D721Med (cell line): Measurements from ENCODE around the gene MRPS16.
A peak's percentile ranks its signal among the peaks of the same experiment; 100 is the strongest.
"Not testable (repeated sequence)": the region's sequence is repeated elsewhere in the genome, so short reads cannot be mapped to it uniquely, and the experiment has no call there.

Experiments
- DNase-seq: peaks from one replicate; pipeline ENCODE4 v3.0.0; 2011; ENCODE audit warnings: low spot score; ENCODE audit not compliant: insufficient read length
- FAIRE-seq: peaks from 2 replicates; lab custom pipeline; 2011; peaks lifted over from hg19 to GRCh38; lab: Jason Lieb, UNC
- CTCF ChIP-seq: IDR thresholded peaks from 2 replicates; pipeline ENCODE4 v1.5.1; 2012; ENCODE audit warnings: mild to moderate bottlenecking, control low read depth; ENCODE audit not compliant: insufficient read depth; ENCODE audit errors: missing control alignments

MRPS16 gene

GRCh38 chr10:73263693-73264347, 11.4 kb upstream of the MRPS16 start:
- no peak for FAIRE-seq
- TF ChIP-seq CTCF = peak; percentile 45

DNA sequence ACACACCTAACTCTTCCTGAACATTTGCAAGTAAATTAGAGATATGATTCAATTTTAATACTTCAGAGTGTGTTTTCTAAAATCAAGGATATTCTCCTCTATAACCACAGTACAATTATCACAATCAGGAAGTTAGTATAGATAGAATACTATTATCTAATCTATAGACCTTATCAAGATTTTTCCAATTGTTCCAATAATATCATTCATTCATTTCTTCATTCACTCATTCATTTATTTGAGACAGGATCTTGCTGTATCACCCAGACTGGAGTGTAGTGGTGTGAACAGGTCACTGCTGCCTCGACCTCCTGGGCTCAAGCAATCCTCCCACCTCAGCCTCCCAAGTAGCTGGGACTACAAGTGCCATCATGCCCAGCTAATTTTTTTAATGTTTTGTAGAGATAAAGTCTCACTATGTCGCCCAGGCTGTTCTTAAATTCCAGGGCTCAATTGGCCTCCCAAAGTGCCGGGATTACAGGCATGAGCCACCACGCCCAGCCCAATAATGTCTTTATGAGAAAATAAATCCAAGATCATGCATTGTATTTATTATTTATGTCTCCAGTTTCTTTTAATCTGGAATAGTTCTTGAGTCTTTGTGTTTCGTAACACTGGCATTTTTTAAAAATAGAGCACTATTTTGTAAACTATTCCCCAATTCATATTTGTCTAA, 10.6 kb upstream of the MRPS16 start:
- no peak for FAIRE-seq
- no peak for DNase-seq
- TF ChIP-seq CTCF = no peak

More at GRCh38 chr10:73263693-73264347, 11.4 kb upstream of the MRPS16 start:
- no peak for DNase-seq

GRCh38 chr10:73262105-73262730, 9.8 kb upstream of the MRPS16 start:
- no peak for FAIRE-seq
- TF ChIP-seq CTCF = no peak
- DNase-seq = no peak

GRCh38 chr10:73261362-73261995, 9.0 kb upstream of the MRPS16 start:
- FAIRE-seq = no peak
- no peak for TF ChIP-seq CTCF
- DNase-seq = no peak

- not testable (repeated sequence) for DNase-seq, FAIRE-seq
These were observed 6.2 kb upstream of the MRPS16 start for GRCh38 chr10:73258612-73259011.

DNA sequence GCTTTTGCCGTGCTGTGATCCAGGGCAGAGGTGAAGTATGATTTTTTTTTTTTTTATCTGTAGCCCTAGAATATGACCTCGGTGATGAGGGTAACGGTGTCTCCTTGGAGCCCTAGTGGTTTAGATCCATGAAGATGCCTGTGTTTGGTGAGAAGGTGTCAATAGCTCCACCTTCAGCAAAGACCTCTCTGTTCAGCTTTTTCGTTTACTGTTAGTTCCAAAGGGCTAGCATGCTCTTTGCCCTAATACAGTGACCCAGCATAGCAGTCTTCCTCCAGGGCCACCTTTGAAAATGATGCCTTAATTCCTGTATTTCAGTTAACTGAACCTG, 746 bp upstream of the MRPS16 start:
- FAIRE-seq (no peak), DNase-seq (no peak)
- TF ChIP-seq CTCF = no peak

- TF ChIP-seq CTCF = no peak
- FAIRE-seq = no peak
- DNase-seq = no peak
These were observed 580 bp downstream of the MRPS16 start for GRCh38 chr10:73251683-73252444.
